ENCODE measurements around the gene MAP2K4. TPM values are rescaled to one million over a fixed set of nuclear protein-coding genes. Genes with fewer than 3 reads are reported as not detected.

The MAP2K4 gene
- total RNA-seq, 2 donors from 2014 or later, result 16.7 to 38.7 TPM

DNA sequence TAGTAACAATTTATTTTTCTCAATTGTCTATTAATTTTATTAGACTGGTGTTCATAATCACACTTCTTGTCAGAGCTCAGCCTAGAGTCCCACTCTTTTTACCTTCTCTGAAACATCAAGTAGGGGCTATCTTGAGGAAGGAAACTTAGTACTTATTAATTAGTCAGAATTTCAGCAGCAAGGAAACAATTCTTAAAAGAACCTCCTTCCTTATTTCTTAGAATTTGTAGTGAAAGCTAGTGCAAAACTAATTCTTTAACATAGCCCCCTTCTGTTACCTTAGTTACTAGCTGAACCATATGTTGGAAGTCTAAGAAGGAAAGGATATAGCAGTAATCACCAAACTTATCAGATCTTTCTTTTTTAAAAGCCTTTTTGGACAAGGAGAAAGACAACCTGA lies 35.2 kb downstream of the MAP2K4 start:
- H3K27me3 ChIP-seq (replicated peaks; ENCODE audit: insufficient read depth), result no peaks in the 10 kb centered on the region
- no peak for DNase-seq (ENCODE audit: low spot score)
- no peaks in the 10 kb centered on the region for H3K9me3 ChIP-seq
- peaks cover 23 to 36% of the 10 kb centered on the region in 2 donors for H3K4me1 ChIP-seq (ENCODE audit: control insufficient read depth in 1 of 2, low read depth in 2 of 2)
- TF ChIP-seq, protein P1, sequence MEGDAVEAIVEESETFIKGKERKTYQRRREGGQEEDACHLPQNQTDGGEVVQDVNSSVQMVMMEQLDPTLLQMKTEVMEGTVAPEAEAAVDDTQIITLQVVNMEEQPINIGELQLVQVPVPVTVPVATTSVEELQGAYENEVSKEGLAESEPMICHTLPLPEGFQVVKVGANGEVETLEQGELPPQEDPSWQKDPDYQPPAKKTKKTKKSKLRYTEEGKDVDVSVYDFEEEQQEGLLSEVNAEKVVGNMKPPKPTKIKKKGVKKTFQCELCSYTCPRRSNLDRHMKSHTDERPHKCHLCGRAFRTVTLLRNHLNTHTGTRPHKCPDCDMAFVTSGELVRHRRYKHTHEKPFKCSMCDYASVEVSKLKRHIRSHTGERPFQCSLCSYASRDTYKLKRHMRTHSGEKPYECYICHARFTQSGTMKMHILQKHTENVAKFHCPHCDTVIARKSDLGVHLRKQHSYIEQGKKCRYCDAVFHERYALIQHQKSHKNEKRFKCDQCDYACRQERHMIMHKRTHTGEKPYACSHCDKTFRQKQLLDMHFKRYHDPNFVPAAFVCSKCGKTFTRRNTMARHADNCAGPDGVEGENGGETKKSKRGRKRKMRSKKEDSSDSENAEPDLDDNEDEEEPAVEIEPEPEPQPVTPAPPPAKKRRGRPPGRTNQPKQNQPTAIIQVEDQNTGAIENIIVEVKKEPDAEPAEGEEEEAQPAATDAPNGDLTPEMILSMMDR (IDR thresholded peaks at IDR 0.05), result no peak
- H3K36me3 ChIP-seq, result no peaks in the 10 kb centered on the region
- no peak for ATAC-seq (ENCODE audit: insufficient number of reproducible peaks, low FRiP score, low read depth)
- no peak overlapping the region for H3K27ac ChIP-seq
- H3K4me3 ChIP-seq, result no peak overlapping the region

DNA sequence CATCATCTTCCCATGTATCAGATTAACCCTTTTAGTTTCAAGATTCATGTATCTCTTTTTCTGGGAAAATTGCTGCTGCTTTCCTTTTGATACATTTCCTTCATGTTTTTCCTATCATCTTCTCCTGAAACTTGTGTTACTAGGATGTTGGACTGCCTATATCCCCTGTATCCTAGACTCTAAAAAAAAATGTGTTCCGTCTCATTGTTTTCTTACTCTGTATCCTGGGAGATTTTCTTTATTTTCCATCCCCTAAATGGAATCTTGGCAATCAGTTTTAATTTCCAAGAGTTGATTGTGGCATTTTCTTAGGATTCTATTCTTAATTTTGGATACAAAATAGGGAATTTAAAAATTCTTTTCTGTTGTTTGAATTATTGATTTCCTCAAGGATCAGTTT lies 36.8 kb downstream of the MAP2K4 start:
- no peak overlapping the region for H3K27ac ChIP-seq
- ATAC-seq (ENCODE audit: insufficient number of reproducible peaks, low FRiP score, low read depth) (no peak), DNase-seq (ENCODE audit: low spot score) (no peak)
- H3K4me3 ChIP-seq, result no peak overlapping the region
- no peaks in the 10 kb centered on the region for H3K9me3 ChIP-seq
- peaks cover 23 to 32% of the 10 kb centered on the region in 2 donors for H3K4me1 ChIP-seq (ENCODE audit: control insufficient read depth in 1 of 2, low read depth in 2 of 2)
- H3K36me3 ChIP-seq, result no peaks in the 10 kb centered on the region
- TF ChIP-seq, protein P1 (IDR thresholded peaks at IDR 0.05), result no peak
- no peaks in the 10 kb centered on the region for H3K27me3 ChIP-seq (replicated peaks; ENCODE audit: insufficient read depth)

DNA sequence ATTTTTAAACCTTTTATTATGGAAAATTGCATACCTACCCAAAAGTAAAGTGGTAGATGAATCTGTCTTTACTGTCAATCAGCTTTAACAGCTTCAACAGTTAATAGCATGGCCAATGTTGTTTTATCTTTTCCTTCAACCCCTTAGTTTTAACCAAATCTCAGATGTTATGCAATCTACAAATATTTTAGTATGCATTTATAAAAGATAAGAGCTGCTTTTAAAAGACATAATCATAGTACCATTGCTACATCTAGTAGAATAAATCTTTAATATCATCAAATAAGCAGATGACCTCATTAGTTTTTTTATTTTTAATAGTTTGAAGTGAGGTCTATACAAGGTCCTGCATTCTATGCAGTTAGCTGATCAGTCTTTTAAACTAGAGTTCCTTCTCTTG lies 37.9 kb downstream of the MAP2K4 start:
- TF ChIP-seq, protein P1 (IDR thresholded peaks at IDR 0.05), result no peak
- no peaks in the 10 kb centered on the region for H3K36me3 ChIP-seq
- ATAC-seq (ENCODE audit: insufficient number of reproducible peaks, low FRiP score, low read depth), result no peak
- peaks cover 23 to 24% of the 10 kb centered on the region in 2 donors for H3K4me1 ChIP-seq (ENCODE audit: control insufficient read depth in 1 of 2, low read depth in 2 of 2)
- no peaks in the 10 kb centered on the region for H3K9me3 ChIP-seq
- H3K4me3 ChIP-seq, result no peak overlapping the region
- no peak for DNase-seq (ENCODE audit: low spot score)
- H3K27me3 ChIP-seq (replicated peaks; ENCODE audit: insufficient read depth), result no peaks in the 10 kb centered on the region
- no peak overlapping the region for H3K27ac ChIP-seq

DNA sequence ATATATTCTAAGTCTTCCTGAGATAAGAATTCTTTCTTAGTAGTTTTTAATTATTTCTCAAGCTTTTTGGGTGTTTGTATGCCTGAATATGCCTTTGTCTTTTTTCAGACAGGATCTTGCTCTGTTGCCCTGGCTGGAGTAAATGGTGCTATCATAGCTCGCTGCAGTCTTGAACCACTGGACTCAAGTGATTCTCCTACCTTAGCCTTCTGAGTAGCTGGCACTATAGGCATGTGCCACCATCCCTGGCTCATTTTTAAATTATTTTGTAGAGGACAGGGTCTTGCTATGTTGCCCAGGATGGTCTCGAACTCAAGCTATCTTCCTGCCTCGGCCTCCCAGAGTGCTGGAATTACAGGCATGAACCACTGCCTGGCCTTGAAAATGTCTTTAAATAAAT lies 41.6 kb downstream of the MAP2K4 start:
- no peaks in the 10 kb centered on the region for H3K27me3 ChIP-seq (replicated peaks; ENCODE audit: insufficient read depth)
- no peak overlapping the region for H3K27ac ChIP-seq
- no peaks in the 10 kb centered on the region for H3K9me3 ChIP-seq
- no peak overlapping the region for H3K4me3 ChIP-seq
- H3K4me1 ChIP-seq (ENCODE audit: control insufficient read depth in 1 of 2, low read depth in 2 of 2), result peaks cover 14 to 18% of the 10 kb centered on the region in 2 donors
- ATAC-seq (ENCODE audit: insufficient number of reproducible peaks, low FRiP score, low read depth) (no peak), DNase-seq (ENCODE audit: low spot score) (no peak)
- TF ChIP-seq, protein P1 (IDR thresholded peaks at IDR 0.05), result no peak
- H3K36me3 ChIP-seq, result peaks cover 2% of the 10 kb centered on the region

DNA sequence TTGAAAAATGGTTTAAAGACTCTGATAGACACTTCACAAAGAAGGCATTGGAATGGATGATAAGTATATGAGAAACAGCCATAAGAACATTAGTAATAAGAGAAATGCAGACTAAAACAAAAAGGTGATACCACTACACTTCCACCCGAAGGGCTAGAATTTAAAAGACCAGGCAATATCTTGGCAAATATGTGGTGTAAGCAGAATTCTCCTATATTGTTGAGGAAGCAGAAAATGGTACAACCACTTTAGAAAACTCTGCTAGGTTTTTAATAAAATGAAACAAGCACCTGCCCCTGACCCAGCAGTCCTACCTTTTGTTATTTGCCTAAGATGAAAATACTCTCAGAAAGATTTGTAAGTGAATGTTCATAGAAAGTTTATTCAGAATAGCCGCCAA lies 43.7 kb downstream of the MAP2K4 start:
- no peak for DNase-seq (ENCODE audit: low spot score)
- peaks cover 2% of the 10 kb centered on the region for H3K36me3 ChIP-seq
- no peaks in the 10 kb centered on the region for H3K9me3 ChIP-seq
- H3K27ac ChIP-seq, result no peak overlapping the region
- H3K4me1 ChIP-seq (ENCODE audit: control insufficient read depth in 1 of 2, low read depth in 2 of 2), result no peaks in the 10 kb centered on the region
- ATAC-seq (ENCODE audit: insufficient number of reproducible peaks, low FRiP score, low read depth), result no peak
- H3K27me3 ChIP-seq (replicated peaks; ENCODE audit: insufficient read depth), result no peaks in the 10 kb centered on the region
- H3K4me3 ChIP-seq, result no peak overlapping the region
- TF ChIP-seq, protein P1 (IDR thresholded peaks at IDR 0.05), result no peak
